NB4 (cell line): Measurements from ENCODE around the gene CAMK4.

ENCODE experiments used
- CTCF ChIP-seq: IDR thresholded peaks from one replicate; pipeline ENCODE4 v1.5.1; 2012; ENCODE audit warnings: low read depth, low read length
- POLR2A ChIP-seq: IDR thresholded peaks from 2 replicates; pipeline ENCODE4 v1.6.1; 2011; ENCODE audit warnings: mild to moderate bottlenecking; ENCODE audit not compliant: insufficient read length; ENCODE audit errors: extremely low read depth

GRCh38 chr5:111242606-111243005 is 18.4 kb downstream of the CAMK4 start:
- TF ChIP-seq CTCF (no peak), POLR2A (no peak)
